Stimulated activated CD8-positive, alpha-beta memory T cell treated with anti-CD3 and anti-CD28 coated beads, Interleukin-12 subunit alpha, Interleukin-12 subunit beta, amount 100 ng/mL, for 24 hours (primary cell): ENCODE results near the gene SH3BP2.

ENCODE experiments used
- DNase-seq: peaks from one replicate; pipeline ENCODE4 v3.0.0-alpha.2; 2020; ENCODE audit errors: extremely low read depth

SH3BP2 gene

GRCh38 chr4:2803624-2804448 is 11.0 kb downstream of the SH3BP2 start:
- DNase-seq: no peak

GRCh38 chr4:2804449-2804972 is 11.6 kb downstream of the SH3BP2 start:
- DNase-seq: no peak

- DNase-seq: no peak
Observed at GRCh38 chr4:2804973-2805501, 12.2 kb downstream of the SH3BP2 start.

GRCh38 chr4:2805712-2806389 is 13.0 kb downstream of the SH3BP2 start:
- no peak for DNase-seq

- DNase-seq: no peak
Observed at GRCh38 chr4:2806390-2807355, 13.8 kb downstream of the SH3BP2 start.

GRCh38 chr4:2807571-2807970 is 14.7 kb downstream of the SH3BP2 start:
- no peak for DNase-seq

- no peak for DNase-seq
Observed at GRCh38 chr4:2808001-2808400, 15.1 kb downstream of the SH3BP2 start.

- DNase-seq: no peak
Observed at GRCh38 chr4:2809610-2810180, 16.8 kb downstream of the SH3BP2 start.

GRCh38 chr4:2810388-2810787 is 17.5 kb downstream of the SH3BP2 start:
- no peak for DNase-seq

- DNase-seq: no peak
Observed at GRCh38 chr4:2811830-2812611, 19.1 kb downstream of the SH3BP2 start.

GRCh38 chr4:2812612-2813354 is 19.9 kb downstream of the SH3BP2 start:
- no peak for DNase-seq

GRCh38 chr4:2813446-2814405 is 20.8 kb downstream of the SH3BP2 start:
- DNase-seq: no peak

GRCh38 chr4:2814627-2815270 is 21.9 kb downstream of the SH3BP2 start:
- DNase-seq: no peak

- no peak for DNase-seq
Observed at GRCh38 chr4:2816401-2816954, 23.6 kb downstream of the SH3BP2 start.

- no peak for DNase-seq
Observed at GRCh38 chr4:2817137-2817536, 24.3 kb downstream of the SH3BP2 start.

- no peak for DNase-seq
Observed at GRCh38 chr4:2817701-2818350, 24.9 kb downstream of the SH3BP2 start.

- DNase-seq: no peak
Observed at GRCh38 chr4:2818351-2818939, 25.6 kb downstream of the SH3BP2 start.
